Stomach (tissue), 9 donors: ENCODE results near the gene ZNF599. TPM values are rescaled to one million over a fixed set of nuclear protein-coding genes. Genes with fewer than 3 reads are reported as not detected.

Experiments used
- DNase-seq, 2 donors: peaks; one replicate each; pipeline versions ENCODE4 v3.0.0 to v3.0.0-alpha.2; 2013 to 2019
- H3K27ac ChIP-seq, 5 donors: fragments of 200-600 bp in 4 of 5; sonication (generic) in 4 of 5; one replicate each; pipeline ENCODE4 v1.5.1; 2013 to 2019; ENCODE audit warnings: mild to moderate bottlenecking in 1 of 5, moderate library complexity in 1 of 5
- H3K27me3 ChIP-seq, 3 donors: fragments of 200-600 bp; sonication (generic); one replicate each; pipeline ENCODE4 v1.5.1; 2017 to 2019; ENCODE audit warnings: mixed run types in 1 of 3
- H3K36me3 ChIP-seq, 4 donors: fragments of 200-600 bp; sonication (generic); 1 replicate in 3 of 4; 2 replicates in 1 of 4; pipeline ENCODE4 v1.5.1; 2016 to 2019
- H3K4me1 ChIP-seq, 4 donors: fragments of 200-600 bp; sonication (generic); one replicate each; pipeline ENCODE4 v1.5.1; 2016 to 2019
- H3K4me3 ChIP-seq, 4 donors: fragments of 200-600 bp; sonication (generic) in 3 of 4; one replicate each; pipeline ENCODE4 v1.5.1; 2016 to 2019; ENCODE audit warnings: mild to moderate bottlenecking in 1 of 4
- H3K9me3 ChIP-seq, 4 donors: fragments of 200-600 bp; sonication (generic); one replicate each; pipeline ENCODE4 v1.5.1; 2016 to 2019
- CTCF ChIP-seq, 7 experiments: fragments of 450-650 bp in 4 of 7; fragments of 200-600 bp in 3 of 7; sonication (generic) in 3 of 7; IDR thresholded peaks; one replicate each; pipeline ENCODE4 v1.5.1; 2016 to 2019; ENCODE audit warnings: antibody characterized with exemption in 7 of 7, control low read depth in 2 of 7, mild to moderate bottlenecking in 1 of 7
- EP300 ChIP-seq: sonication (generic); formaldehyde crosslinking; IDR thresholded peaks from one replicate; pipeline ENCODE4 v1.6.1; 2017; ENCODE audit warnings: antibody characterized with exemption
- POLR2A ChIP-seq, 4 donors: fragments of 450-650 bp; IDR thresholded peaks; one replicate each; pipeline ENCODE4 v1.6.1; 2016; ENCODE audit warnings: antibody characterized with exemption in 4 of 4, control low read depth in 2 of 4, mild to moderate bottlenecking in 1 of 4, moderate library complexity in 1 of 4
- POLR2AphosphoS5 ChIP-seq, 3 donors: sonication (generic); formaldehyde crosslinking; IDR thresholded peaks; one replicate each; pipeline ENCODE4 v1.6.1; 2016; ENCODE audit warnings: antibody characterized with exemption in 3 of 3
- WGBS, 5 donors: extraction: QIAGEN DNeasy Blood & Tissue Kit in 3 of 5; methylation state at CpG; one replicate each; pipeline versions ENCODE4 v1.1.5 to v1.1.7; 2013 to 2018; 5-methylcytosine and 5-hydroxymethylcytosine counted together
- intact Hi-C: fragments of 100-400 bp; cut with DNase I; formaldehyde crosslinking; loops from one replicate; pipeline ENCODE4 v1.15.1; 2023; ENCODE audit warnings: low total_unique reads
- polyA plus RNA-seq, 3 donors: library from polyadenylated mRNA; stranded (reverse); fragments of 200-250 nt; gene quantifications; one replicate each; pipeline ENCODE4 v1.2.3, GENCODE V29; 2013
- total RNA-seq, 5 donors: library from RNA; depleted of rRNA; stranded (reverse); fragments of >200 nt; gene quantifications; one replicate each; pipeline versions ENCODE4 v1.1.0 to v1.2.3, GENCODE V29; 2014 to 2016
- donor health status: healthy with polysubstance abuse.
- donor health status: Bipolar disorder and iron deficiency.
- donor health status: healthy.

Gene ZNF599
- total and polyA plus RNA-seq, 8 donors, result 0.58 to 6.7 (median 4.5) TPM; not detected in 1

DNA sequence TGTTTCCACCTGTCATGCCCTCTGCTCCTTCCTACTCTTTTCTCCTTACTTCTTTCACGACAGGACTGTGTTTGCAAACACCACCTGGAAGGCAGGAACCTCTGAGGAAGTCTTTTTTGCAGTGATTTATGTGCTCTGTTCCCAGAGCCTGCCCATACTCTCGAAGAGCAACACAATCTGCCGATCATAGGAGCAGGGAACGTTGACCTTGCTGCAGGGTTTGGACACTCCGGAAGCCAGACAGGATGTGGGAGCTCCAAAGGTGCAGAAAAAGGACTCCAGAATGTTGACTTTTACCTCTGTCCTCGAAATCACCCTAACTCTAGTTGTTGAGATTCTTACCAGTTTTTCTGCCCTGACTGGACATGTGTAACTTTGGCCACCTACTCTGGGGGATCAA, 47.6 kb downstream of the ZNF599 start:
- H3K36me3 ChIP-seq, result no peaks in the 10 kb centered on the region
- intact Hi-C loops, result no loop called here
- H3K4me3 ChIP-seq, result no peak overlapping the region
- peaks cover 0 to 9% (median 0%) of the 10 kb centered on the region in 3 donors for H3K27me3 ChIP-seq
- TF ChIP-seq CTCF (IDR thresholded peaks at IDR 0.05), result no peak
- no peak for TF ChIP-seq POLR2A (IDR thresholded peaks at IDR 0.05)
- no peak for TF ChIP-seq POLR2AphosphoS5 (IDR thresholded peaks at IDR 0.05)
- no peak for TF ChIP-seq EP300
- no peak overlapping the region for H3K27ac ChIP-seq
- no peak for DNase-seq
- H3K9me3 ChIP-seq, result no peaks in the 10 kb centered on the region
- no peaks in the 10 kb centered on the region for H3K4me1 ChIP-seq
- 14 to 35% (median 27%) methylated on average over 6 of the region's 6 CpGs for WGBS, 5 donors

DNA sequence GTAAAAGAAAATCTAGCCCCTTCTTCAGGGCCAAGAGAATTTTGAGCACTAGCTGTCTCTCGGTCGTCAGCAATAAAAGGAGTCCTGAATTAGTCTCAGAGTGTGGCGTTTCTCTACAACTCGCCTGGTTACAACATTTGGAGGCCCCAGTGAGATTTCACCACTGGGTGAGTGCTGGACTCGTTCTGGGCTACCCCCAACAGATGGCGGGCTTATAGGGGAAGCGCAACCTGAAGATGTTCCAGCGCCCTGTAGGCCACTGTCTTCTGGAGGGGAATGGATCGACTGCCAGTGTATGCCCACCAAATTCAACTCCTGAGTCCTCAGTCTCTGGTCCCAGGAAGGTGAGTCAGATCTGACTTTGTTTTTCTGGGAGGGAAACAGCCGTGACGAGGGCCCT, 50.7 kb downstream of the ZNF599 start:
- DNase-seq, result no peak
- Histone ChIP-seq H3K9me3 (no peaks in the 10 kb centered on the region), H3K4me1 (no peaks in the 10 kb centered on the region), H3K27me3 (peaks cover 0 to 9% (median 0%) of the 10 kb centered on the region in 3 donors), H3K27ac (no peak overlapping the region), H3K4me3 (no peak overlapping the region), H3K36me3 (no peaks in the 10 kb centered on the region)
- intact Hi-C loops, result no loop called here
- TF ChIP-seq POLR2A (IDR thresholded peaks at IDR 0.05) (no peak), POLR2AphosphoS5 (IDR thresholded peaks at IDR 0.05) (no peak), CTCF (IDR thresholded peaks at IDR 0.05) (no peak), EP300 (no peak)
- WGBS, 5 donors, result 62 to 68% (median 66%) methylated on average over 10 to 11 of the region's 11 CpGs

GRCh38 chr19:34715357-34715756, 57.7 kb downstream of the ZNF599 start:
- H3K4me3 ChIP-seq, result no peak overlapping the region
- no peaks in the 10 kb centered on the region for H3K36me3 ChIP-seq
- no peak overlapping the region for H3K27ac ChIP-seq
- peaks cover 0 to 19% (median 11%) of the 10 kb centered on the region in 4 donors for H3K9me3 ChIP-seq
- intact Hi-C loops, result no loop called here
- peaks cover 0 to 7% (median 0%) of the 10 kb centered on the region in 3 donors for H3K27me3 ChIP-seq
- DNase-seq, result no peak
- H3K4me1 ChIP-seq, result no peaks in the 10 kb centered on the region
- no peak for TF ChIP-seq EP300
- TF ChIP-seq CTCF (IDR thresholded peaks at IDR 0.05), result no peak
- TF ChIP-seq POLR2A (IDR thresholded peaks at IDR 0.05), result no peak
- no peak for TF ChIP-seq POLR2AphosphoS5 (IDR thresholded peaks at IDR 0.05)

GRCh38 chr19:34713262-34713637, 59.8 kb downstream of the ZNF599 start:
- Histone ChIP-seq H3K27ac (no peak overlapping the region), H3K4me1 (no peaks in the 10 kb centered on the region), H3K27me3 (peaks cover 0 to 7% (median 0%) of the 10 kb centered on the region in 3 donors), H3K9me3 (peaks cover 0 to 19% (median 11%) of the 10 kb centered on the region in 4 donors), H3K4me3 (no peak overlapping the region), H3K36me3 (no peaks in the 10 kb centered on the region)
- intact Hi-C loops, result loop anchor here (2.0 kb wide), 1 partner anchor 74 kb away; no protein-coding TSS in a partner anchor
- TF ChIP-seq POLR2AphosphoS5 (IDR thresholded peaks at IDR 0.05) (no peak), CTCF (IDR thresholded peaks at IDR 0.05) (no peak), POLR2A (IDR thresholded peaks at IDR 0.05) (no peak), EP300 (no peak)
- 78 to 90% (median 85%) methylated on average over 2 of the region's 2 CpGs for WGBS, 5 donors
- no peak for DNase-seq
